Fibroblast of pulmonary artery (primary cell): ENCODE measurements around the gene IL6ST.

Source experiments
- DNase-seq: peaks from one replicate; pipeline ENCODE4 v3.0.0-alpha.2; 2010; ENCODE audit warnings: low read depth
- H3K4me3 ChIP-seq: replicated peaks from 2 replicates; pipeline ENCODE4 v1.5.1; 2011; ENCODE audit warnings: low read depth, mild to moderate bottlenecking, control low read depth, low read length, moderate library complexity
- TF ChIP-seq, protein P1 (sequence below): IDR thresholded peaks from 2 replicates; pipeline ENCODE4 v1.5.1; 2011; ENCODE audit warnings: mild to moderate bottlenecking, control low read depth, low read length, inconsistent platforms; ENCODE audit errors: missing control alignments

Gene IL6ST

GRCh38 chr5:55911784-55912653, 82.7 kb downstream of the IL6ST start:
- DNase-seq: peak; percentile 56
- TF ChIP-seq, protein P1, sequence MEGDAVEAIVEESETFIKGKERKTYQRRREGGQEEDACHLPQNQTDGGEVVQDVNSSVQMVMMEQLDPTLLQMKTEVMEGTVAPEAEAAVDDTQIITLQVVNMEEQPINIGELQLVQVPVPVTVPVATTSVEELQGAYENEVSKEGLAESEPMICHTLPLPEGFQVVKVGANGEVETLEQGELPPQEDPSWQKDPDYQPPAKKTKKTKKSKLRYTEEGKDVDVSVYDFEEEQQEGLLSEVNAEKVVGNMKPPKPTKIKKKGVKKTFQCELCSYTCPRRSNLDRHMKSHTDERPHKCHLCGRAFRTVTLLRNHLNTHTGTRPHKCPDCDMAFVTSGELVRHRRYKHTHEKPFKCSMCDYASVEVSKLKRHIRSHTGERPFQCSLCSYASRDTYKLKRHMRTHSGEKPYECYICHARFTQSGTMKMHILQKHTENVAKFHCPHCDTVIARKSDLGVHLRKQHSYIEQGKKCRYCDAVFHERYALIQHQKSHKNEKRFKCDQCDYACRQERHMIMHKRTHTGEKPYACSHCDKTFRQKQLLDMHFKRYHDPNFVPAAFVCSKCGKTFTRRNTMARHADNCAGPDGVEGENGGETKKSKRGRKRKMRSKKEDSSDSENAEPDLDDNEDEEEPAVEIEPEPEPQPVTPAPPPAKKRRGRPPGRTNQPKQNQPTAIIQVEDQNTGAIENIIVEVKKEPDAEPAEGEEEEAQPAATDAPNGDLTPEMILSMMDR: no peak
- no peak overlapping the region for H3K4me3 ChIP-seq

GRCh38 chr5:55908804-55909203, 86.0 kb downstream of the IL6ST start:
- TF ChIP-seq, protein P1: no peak
- no peak overlapping the region for H3K4me3 ChIP-seq
- peak; percentile 11 for DNase-seq

GRCh38 chr5:55907927-55908326, 86.8 kb downstream of the IL6ST start:
- no peak overlapping the region for H3K4me3 ChIP-seq
- TF ChIP-seq, protein P1: no peak
- no peak for DNase-seq

DNA sequence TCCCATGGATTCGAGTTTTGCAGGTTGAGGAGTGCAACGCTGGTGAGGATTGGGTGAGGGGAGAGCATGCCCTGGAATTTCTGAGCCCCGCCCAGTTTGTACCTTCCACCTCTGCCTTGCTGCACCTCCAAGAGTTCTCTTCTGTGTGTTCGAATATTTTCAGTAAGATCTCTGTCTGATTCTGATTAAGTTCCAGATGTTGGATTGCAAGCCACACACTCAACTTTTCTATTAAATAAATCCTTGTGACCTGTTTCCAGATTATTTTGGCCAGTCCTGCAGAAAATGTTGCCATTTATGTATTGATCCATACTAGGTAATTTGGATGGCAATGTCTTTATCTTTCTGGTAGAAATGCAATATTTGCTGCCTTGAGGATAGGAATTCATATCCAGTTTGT, 89.5 kb downstream of the IL6ST start:
- TF ChIP-seq, protein P1: no peak
- no peak overlapping the region for H3K4me3 ChIP-seq
- no peak for DNase-seq

GRCh38 chr5:55904152-55904551, 90.6 kb downstream of the IL6ST start:
- peak; percentile 42 for DNase-seq
- H3K4me3 ChIP-seq: no peak overlapping the region
- TF ChIP-seq, protein P1: no peak

- DNase-seq: peak; percentile 24
- TF ChIP-seq, protein P1: no peak
- no peak overlapping the region for H3K4me3 ChIP-seq
These were observed 91.6 kb downstream of the IL6ST start for GRCh38 chr5:55903121-55903701.
